Glomerular visceral epithelial cell (primary cell): ENCODE data around the gene CHM.
A peak's percentile ranks its signal among the peaks of the same experiment; 100 is the strongest.

Experiments
- DNase-seq: peaks from one replicate; pipeline ENCODE4 v3.0.0-alpha.2; 2016; ENCODE audit errors: extremely low spot score

CHM gene

DNA sequence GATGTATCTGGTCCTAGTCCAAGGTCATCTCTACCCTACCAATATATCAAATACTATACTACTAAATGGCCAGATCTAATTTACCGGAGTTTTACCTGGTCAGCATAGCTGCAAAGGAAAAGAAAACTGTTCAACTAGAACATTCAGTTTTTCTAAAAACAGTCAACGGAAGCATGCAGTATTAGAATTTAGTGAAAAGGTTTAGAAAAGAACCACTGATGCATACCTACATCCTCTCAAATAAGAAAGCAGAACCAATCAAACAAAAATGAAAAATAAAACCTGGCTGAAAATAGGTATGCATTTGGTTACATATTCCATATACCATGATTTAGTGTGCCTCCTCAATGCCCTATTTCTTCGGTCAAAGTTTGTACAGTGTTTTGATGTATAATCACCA lies 140.0 kb downstream of the CHM start:
- no peak for DNase-seq

- no peak for DNase-seq
Measured at GRCh38 chrX:85906399-85906798, 141.0 kb downstream of the CHM start.

DNA sequence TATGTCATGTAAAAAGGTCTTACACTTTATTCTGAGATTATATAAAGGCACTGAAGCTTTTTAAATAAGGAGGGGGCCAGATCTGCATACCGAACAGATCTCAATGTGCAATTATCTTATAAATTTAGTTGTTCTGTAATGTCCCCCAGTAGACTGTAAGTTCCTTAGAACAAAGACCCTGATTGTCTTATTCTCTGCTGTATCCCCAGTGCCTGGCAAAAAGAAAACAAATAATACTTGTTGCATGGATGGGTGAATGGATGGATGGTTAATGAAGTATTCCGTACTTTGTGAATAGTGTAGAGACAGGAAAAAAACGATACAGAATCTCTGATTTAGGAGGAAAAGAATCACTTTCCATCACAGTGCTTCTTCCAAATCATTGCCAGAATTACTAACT lies 141.5 kb downstream of the CHM start:
- no peak for DNase-seq

GRCh38 chrX:85903692-85904471 lies 143.5 kb downstream of the CHM start:
- DNase-seq = no peak

DNA sequence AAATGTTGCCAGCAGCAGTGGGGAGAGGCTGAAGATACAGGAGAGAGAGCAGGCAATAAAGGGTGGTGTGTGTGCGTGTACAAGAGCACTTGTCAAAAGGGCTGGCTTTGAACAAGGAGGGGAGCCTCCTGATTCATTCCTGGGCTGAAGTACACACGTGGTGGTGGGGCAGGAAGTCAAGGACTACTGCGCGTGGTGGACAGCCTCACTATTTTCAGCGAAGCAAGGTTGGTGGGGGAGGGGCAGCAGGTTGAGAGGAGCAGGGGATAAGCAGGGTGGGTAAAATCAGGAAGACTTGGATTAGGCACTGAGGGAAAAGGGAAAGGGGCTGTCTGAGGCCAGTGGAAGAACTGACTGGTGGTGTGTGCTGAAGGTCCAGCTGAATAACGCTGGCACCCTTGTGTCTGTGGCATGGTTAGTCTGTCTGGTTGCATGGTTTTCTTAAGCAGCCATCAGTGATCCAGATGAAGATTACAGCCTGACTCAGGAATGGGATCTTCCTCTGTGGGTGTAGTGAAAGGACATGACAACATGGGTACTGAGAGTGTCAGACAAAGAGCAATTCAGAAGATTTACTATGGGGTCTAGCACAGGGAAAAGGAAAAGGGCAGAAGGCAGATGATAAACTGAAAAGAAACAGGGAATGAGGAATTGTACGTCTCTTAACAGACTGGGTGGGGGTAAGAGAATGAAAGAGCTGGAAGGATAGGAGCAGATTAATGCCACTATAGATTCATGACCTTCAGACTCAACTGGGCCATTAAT lies 149.8 kb downstream of the CHM start:
- no peak for DNase-seq

- no peak for DNase-seq
Measured at GRCh38 chrX:85882601-85883000, 164.8 kb downstream of the CHM start.

DNA sequence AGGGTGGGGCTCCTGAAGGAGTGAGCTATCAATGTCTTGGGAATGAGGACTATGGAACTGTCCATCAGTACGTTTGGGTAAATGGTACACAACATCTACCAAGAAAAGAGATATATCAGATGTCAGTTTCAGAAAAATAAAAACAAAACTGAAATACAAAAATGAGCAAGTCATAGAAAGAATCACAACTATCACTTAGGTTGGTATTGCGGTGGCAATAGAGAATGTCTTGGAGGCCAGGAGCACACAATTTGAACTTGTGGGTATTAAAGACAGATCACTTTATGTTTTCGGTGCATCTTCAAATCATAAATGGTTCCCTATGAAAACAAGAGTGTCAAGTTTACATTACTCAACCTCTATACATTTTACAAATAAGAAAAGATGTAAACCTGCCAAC lies 176.8 kb downstream of the CHM start:
- DNase-seq = no peak

DNA sequence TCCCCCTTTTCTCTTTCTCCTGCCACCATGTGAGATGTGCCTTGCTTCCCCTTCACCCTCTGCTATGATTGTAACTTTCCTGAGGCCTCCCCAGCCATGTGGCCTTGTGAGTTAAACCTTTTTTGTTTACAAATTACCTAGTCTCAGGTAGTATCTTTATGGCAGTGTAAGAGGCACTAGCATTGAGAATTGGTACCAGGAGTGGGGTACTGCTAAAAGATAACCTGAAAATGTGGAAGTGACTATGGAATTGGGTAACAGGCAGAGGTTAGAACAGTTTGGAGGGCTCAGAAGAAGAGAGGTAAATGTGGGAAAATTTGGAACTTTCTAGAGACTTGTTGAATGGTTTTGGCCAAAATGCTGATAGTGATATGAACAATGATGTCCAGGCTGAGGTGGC lies 182.0 kb downstream of the CHM start:
- no peak for DNase-seq

GRCh38 chrX:85859426-85859825 lies 187.9 kb downstream of the CHM start:
- no peak for DNase-seq

DNA sequence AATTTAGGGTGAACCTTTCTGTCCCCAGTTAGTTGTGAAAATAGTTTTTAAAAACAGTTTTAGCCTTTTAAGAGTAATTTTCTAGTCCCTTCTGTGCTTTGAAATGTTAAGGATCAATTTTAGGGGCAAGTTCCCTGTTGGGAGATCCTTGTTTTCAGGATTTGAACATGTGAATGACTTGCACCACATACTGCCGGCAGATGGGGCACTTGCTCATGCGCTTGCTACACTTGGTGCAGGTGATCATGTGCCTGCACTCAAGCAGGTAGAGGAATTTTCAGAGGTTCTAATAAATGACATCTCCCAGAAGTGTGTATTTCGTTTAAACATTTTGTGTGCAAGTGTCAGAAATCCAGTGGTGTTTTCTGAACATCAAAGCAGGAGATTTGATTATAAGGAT lies 195.9 kb downstream of the CHM start:
- DNase-seq = peak; percentile 18

DNA sequence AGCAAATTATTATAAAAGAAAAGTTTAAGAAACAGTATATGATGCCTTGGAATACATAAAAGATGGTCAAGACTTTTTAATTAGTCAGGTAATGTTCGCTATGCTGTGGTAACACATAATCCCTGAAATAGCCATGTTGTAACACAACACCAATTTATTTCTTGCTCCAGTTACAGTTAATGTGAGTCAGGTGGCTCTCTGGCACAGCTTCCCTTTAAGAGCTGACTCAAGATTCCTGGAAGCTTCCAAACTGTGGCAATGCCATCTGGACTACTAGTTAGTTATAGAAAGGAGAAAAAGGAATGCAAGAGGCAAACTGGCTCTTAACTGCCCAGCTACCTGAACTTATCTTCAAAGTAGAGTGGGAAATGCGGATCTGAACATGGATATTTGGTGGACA lies 210.5 kb downstream of the CHM start:
- no peak for DNase-seq

DNA sequence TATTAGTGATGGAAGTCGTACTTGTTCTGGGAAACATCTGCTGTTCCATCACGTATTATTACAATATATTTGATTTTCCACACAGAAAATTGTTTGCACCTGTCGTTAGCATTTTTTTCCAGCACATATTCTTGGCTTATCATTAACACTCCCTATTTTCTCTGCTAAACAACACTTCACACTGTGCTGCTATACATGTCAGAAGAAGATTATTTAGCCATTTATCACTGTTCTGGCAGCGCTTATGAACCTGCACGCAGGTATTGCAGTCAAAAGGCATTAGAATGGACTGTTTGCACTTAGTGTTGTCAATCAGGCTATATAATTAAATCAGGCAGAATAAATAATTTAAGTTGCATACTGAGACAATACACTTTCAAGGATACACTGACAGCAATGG lies 218.6 kb downstream of the CHM start:
- DNase-seq = no peak

DNA sequence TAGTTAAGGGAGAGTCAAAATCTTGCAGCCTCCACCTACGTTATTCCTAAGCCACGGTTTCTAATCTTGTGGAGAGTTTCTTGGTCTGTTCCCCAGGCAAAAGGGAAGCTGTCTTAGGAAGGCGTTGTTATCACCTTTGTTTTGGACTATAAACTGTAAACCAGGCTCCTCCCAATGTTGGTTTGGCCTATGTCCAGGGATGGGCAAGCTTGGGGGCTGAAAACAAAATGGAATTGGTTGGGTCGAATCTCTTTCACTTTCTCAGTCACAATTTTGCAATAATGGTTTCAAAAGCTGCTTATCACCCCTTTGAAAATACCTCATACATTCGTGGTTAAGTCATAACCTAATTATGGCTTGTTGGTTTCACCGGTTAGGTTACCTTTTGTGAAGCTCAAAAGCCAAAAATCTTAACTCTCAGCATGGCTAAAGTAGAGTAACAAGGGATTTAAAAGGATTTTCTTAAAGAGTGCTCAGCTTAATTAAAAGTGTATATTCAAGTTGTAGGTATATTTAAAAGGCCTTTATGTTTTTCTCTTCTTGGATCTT lies 232.1 kb downstream of the CHM start:
- DNase-seq = no peak
